GM23338 (cell line): ENCODE results near the gene LTB. TPM values are rescaled to one million over a fixed set of nuclear protein-coding genes. Genes with fewer than 3 reads are reported as not detected.

Experiments used
- ATAC-seq: fragments of 200-7000 bp; cut with Tn5 transposase; 3 replicates; pipeline ENCODE4 v1.9.1; 2020
- DNase-seq: peaks from one replicate; pipeline ENCODE4 v3.0.0-alpha.2; 2015; ENCODE audit warnings: low spot score
- H2AFZ ChIP-seq: fragments of 200-600 bp; sonication (generic); 2 replicates; pipeline ENCODE4 v1.8.0; 2016; ENCODE audit warnings: antibody characterized with exemption, mild to moderate bottlenecking, moderate library complexity
- H3F3A ChIP-seq: fragments of 200-600 bp; sonication (generic); replicated peaks from 2 replicates; pipeline ENCODE4 v1.8.0; 2017; ENCODE audit warnings: antibody characterized with exemption, mixed run types, low read depth
- H3K27ac ChIP-seq: fragments of 200-600 bp; sonication (generic); 2 replicates; pipeline ENCODE4 v1.6.1; 2016; ENCODE audit warnings: low read depth
- H3K27me3 ChIP-seq: fragments of 200-600 bp; sonication (generic); 2 replicates; pipeline ENCODE4 v1.8.0; 2016; ENCODE audit warnings: mild to moderate bottlenecking, mixed run types, moderate library complexity; ENCODE audit not compliant: insufficient read depth
- H3K36me3 ChIP-seq: fragments of 200-600 bp; sonication (generic); 2 replicates; pipeline ENCODE4 v1.8.0; 2016; ENCODE audit warnings: mild to moderate bottlenecking; ENCODE audit not compliant: insufficient read depth
- H3K4me1 ChIP-seq: fragments of 200-600 bp; sonication (generic); 2 replicates; pipeline ENCODE4 v1.8.0; 2016; ENCODE audit warnings: mild to moderate bottlenecking, moderate library complexity; ENCODE audit not compliant: insufficient read depth
- H3K4me2 ChIP-seq: fragments of 200-600 bp; sonication (generic); 2 replicates; pipeline ENCODE4 v1.7.1; 2017; ENCODE audit warnings: mixed run types
- H3K4me3 ChIP-seq: fragments of 200-600 bp; sonication (generic); 2 replicates; pipeline ENCODE4 v1.6.1; 2016; ENCODE audit warnings: mixed run types
- H3K79me2 ChIP-seq: fragments of 200-600 bp; sonication (generic); replicated peaks from 2 replicates; pipeline ENCODE4 v1.8.0; 2017; ENCODE audit warnings: mild to moderate bottlenecking; ENCODE audit not compliant: insufficient read depth
- H3K9me2 ChIP-seq: fragments of 200-600 bp; sonication (generic); 2 replicates; pipeline ENCODE4 v1.8.0; 2017; ENCODE audit not compliant: insufficient read depth
- H4K20me1 ChIP-seq: fragments of 200-600 bp; sonication (generic); replicated peaks from 2 replicates; pipeline ENCODE4 v1.8.0; 2017; ENCODE audit warnings: mild to moderate bottlenecking; ENCODE audit not compliant: insufficient read depth
- H3K27ac Mint-ChIP-seq: 2 replicates; pipeline ENCODE4 v1.8.0; 2020; ENCODE audit warnings: inconsistent platforms, mild to moderate bottlenecking, moderate library complexity, mixed read lengths
- H3K27me3 Mint-ChIP-seq: 3 replicates; pipeline ENCODE4 v1.8.0; 2022; ENCODE audit warnings: low read depth, mild to moderate bottlenecking, moderate library complexity, mixed read lengths, inconsistent platforms; ENCODE audit not compliant: insufficient read depth, poor library complexity
- H3K36me3 Mint-ChIP-seq: 3 replicates; pipeline ENCODE4 v1.8.0; 2021; ENCODE audit warnings: low read depth, mild to moderate bottlenecking, inconsistent platforms, moderate library complexity, mixed read lengths
- H3K4me1 Mint-ChIP-seq: 3 replicates; pipeline ENCODE4 v1.8.0; 2020; ENCODE audit warnings: mild to moderate bottlenecking, inconsistent platforms, mixed read lengths
- H3K4me3 Mint-ChIP-seq: 3 replicates; pipeline ENCODE4 v1.8.0; 2021; ENCODE audit warnings: moderate library complexity, mild to moderate bottlenecking, inconsistent platforms, mixed read lengths
- H3K9me3 Mint-ChIP-seq: 3 replicates; pipeline ENCODE4 v1.8.0; 2020; ENCODE audit warnings: moderate library complexity, mild to moderate bottlenecking, inconsistent platforms, mixed read lengths
- CREB1 ChIP-seq: fragments of 250-450 bp; sonication (Bioruptor Pico); IDR thresholded peaks from 2 replicates; pipeline ENCODE4 v1.5.0; 2020; ENCODE audit warnings: low read depth, mild to moderate bottlenecking, moderate library complexity
- CTCF ChIP-seq, 2 experiments: fragments of 200-600 bp in 1 of 2; sonication (generic) in 1 of 2; conservative IDR thresholded peaks; 2 replicates each; pipeline versions ENCODE4 v1.5.1 to v1.6.1; 2016 to 2017; ENCODE audit warnings: antibody characterized with exemption in 2 of 2, low read depth in 2 of 2, mild to moderate bottlenecking in 2 of 2, moderate library complexity in 1 of 2
- EZH2phosphoT487 ChIP-seq: fragments of 200-600 bp; sonication (generic); IDR thresholded peaks from one replicate; pipeline ENCODE4 v1.8.1; 2018; ENCODE audit warnings: antibody characterized with exemption; ENCODE audit not compliant: unreplicated experiment
- JUNB ChIP-seq: IDR thresholded peaks from one replicate; pipeline ENCODE4 v1.6.1; 2016; ENCODE audit warnings: antibody characterized with exemption; ENCODE audit not compliant: unreplicated experiment
- POLR2AphosphoS5 ChIP-seq: IDR thresholded peaks from 2 replicates; pipeline ENCODE4 v1.6.1; 2016; ENCODE audit warnings: antibody characterized with exemption, low read depth
- REST ChIP-seq: IDR thresholded peaks from one replicate; pipeline ENCODE4 v1.6.1; 2018; ENCODE audit warnings: antibody characterized with exemption; ENCODE audit not compliant: unreplicated experiment
- STAT1 ChIP-seq: IDR thresholded peaks from one replicate; pipeline ENCODE4 v1.6.1; 2016; ENCODE audit warnings: antibody characterized with exemption; ENCODE audit not compliant: unreplicated experiment
- ZNF114 ChIP-seq: fragments of 250-450 bp; sonication (Bioruptor Pico); IDR thresholded peaks from 2 replicates; pipeline ENCODE4 v1.5.0; 2020; ENCODE audit warnings: mild to moderate bottlenecking, moderate library complexity
- ZNF462 ChIP-seq: fragments of 250-450 bp; sonication (Bioruptor Pico); IDR thresholded peaks from 2 replicates; pipeline ENCODE4 v1.5.0; 2020; ENCODE audit warnings: mild to moderate bottlenecking, moderate library complexity
- polyA plus RNA-seq: library from polyadenylated mRNA; unstranded; fragments of >200 nt; fragmentation: Nextera tagmentation; extraction: Ambion mirVana; gene quantifications from 2 replicates; pipeline ENCODE4 v1.2.1, GENCODE V29; 2016
- total RNA-seq: library from RNA; depleted of rRNA; stranded (reverse); fragments of >200 nt; shearing (Covaris generic); gene quantifications from 2 replicates; pipeline ENCODE4 v1.2.3, GENCODE V29; 2014

The LTB gene
- total and polyA plus RNA-seq, 2 experiments from 2014 or later = 1.7 TPM; not detected in 1

GRCh38 chr6:31577579-31577966 lies 4.7 kb downstream of the LTB start:
- DNase-seq (no peak), ATAC-seq (no peak)
- Mint-ChIP-seq H3K27me3 (peaks cover 41% of the 10 kb centered on the region), H3K9me3 (peaks cover 3% of the 10 kb centered on the region; the same call in 2 of the 3 replicates), H3K27ac (no peak overlapping the region), H3K4me1 (peaks cover 29% of the 10 kb centered on the region), H3K4me3 (no peak overlapping the region), H3K36me3 (no peaks in the 10 kb centered on the region; the same call in 2 of the 3 replicates)
- H3K9me2 ChIP-seq = no peaks in the 10 kb centered on the region
- no peaks in the 10 kb centered on the region for H3F3A ChIP-seq
- H3K4me1 ChIP-seq = peaks cover 4% of the 10 kb centered on the region; the same call in 1 of the 2 replicates
- H2AFZ ChIP-seq = no peak overlapping the region
- H4K20me1 ChIP-seq = no peaks in the 10 kb centered on the region
- TF ChIP-seq POLR2AphosphoS5 (no peak), STAT1 (no peak), ZNF462 (CRISPR knock-in tag) (no peak), EZH2phosphoT487 (no peak), REST (no peak), ZNF114 (CRISPR knock-in tag) (no peak), CTCF (conservative IDR thresholded peaks at IDR 0.05; ENCODE audit: low read depth in 2 of 2) (no peak), JUNB (no peak), CREB1 (no peak)
- H3K79me2 ChIP-seq = no peaks in the 10 kb centered on the region
- peaks cover 20% of the 10 kb centered on the region for H3K27me3 ChIP-seq
- H3K4me3 ChIP-seq = no peak overlapping the region
- no peak overlapping the region for H3K4me2 ChIP-seq
- no peaks in the 10 kb centered on the region for H3K36me3 ChIP-seq
- H3K27ac ChIP-seq = no peak overlapping the region
